Measurements from ENCODE around the gene PUS3.

- TF ChIP-seq POLR2A (IDR thresholded peaks at IDR 0.05) (no peak), CTCF (IDR thresholded peaks at IDR 0.05) (peak; percentile 25 to 78 (median 62))
These were observed 28.4 kb downstream of the PUS3 start for GRCh38 chr11:125874556-125875124.

Measured in thyroid gland (tissue), 4 donors.